IPS-18a (cell line): ENCODE results near the gene SP3.

ENCODE experiments used
- H3K27ac ChIP-seq: one replicate; pipeline ENCODE4 v1.5.1; 2013; ENCODE audit warnings: low read length
- H3K27me3 ChIP-seq: one replicate; pipeline ENCODE4 v1.6.1; 2013; ENCODE audit warnings: mild to moderate bottlenecking, low read length; ENCODE audit not compliant: control insufficient read depth, insufficient read depth
- H3K36me3 ChIP-seq: one replicate; pipeline ENCODE4 v1.6.1; 2013; ENCODE audit warnings: low read depth, low read length; ENCODE audit not compliant: control insufficient read depth
- H3K4me1 ChIP-seq: one replicate; pipeline ENCODE4 v1.6.1; 2013; ENCODE audit warnings: low read depth, low read length; ENCODE audit not compliant: control insufficient read depth
- H3K4me3 ChIP-seq: one replicate; pipeline ENCODE4 v1.5.1; 2013; ENCODE audit warnings: low read length
- H3K9ac ChIP-seq: one replicate; pipeline ENCODE4 v1.6.1; 2013; ENCODE audit warnings: mild to moderate bottlenecking, low read length, moderate library complexity
- H3K9me3 ChIP-seq: one replicate; pipeline ENCODE4 v1.6.1; 2013; ENCODE audit warnings: low read depth, low read length; ENCODE audit not compliant: control insufficient read depth

The SP3 gene

GRCh38 chr2:173965372-173966025, at the start of gene SP3:
Gene SP3, minus strand, starts transcription at chr2:173965373. Its CDS starts 202 bp downstream, at chr2:173965171.
- Histone ChIP-seq H3K9ac (peak within 1 kb of the TSS; percentile 93), H3K36me3 (no peaks in the 10 kb centered on the region), H3K27ac (peak within 1 kb of the TSS; percentile 48), H3K9me3 (no peaks in the 10 kb centered on the region), H3K4me3 (peak within 1 kb of the TSS; percentile 71), H3K27me3 (no peaks in the 10 kb centered on the region), H3K4me1 (peaks cover 23% of the 10 kb centered on the region)

DNA sequence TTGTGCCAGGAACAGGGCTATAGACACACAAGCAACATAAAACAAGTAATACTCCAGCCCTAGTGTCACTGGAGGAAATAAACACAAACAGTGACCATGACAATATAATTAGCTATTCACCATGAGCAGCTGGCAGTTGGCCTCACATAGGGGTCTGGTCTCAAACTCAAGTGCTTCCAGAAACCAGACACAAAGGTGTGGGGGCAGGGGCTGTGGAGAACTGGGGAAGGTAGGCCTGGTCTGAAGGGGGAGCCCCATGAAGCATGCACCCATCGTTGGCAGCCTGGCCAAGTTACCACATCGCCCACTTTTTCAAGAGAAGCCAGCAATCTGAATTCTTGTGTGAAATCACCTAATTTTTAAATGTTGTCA, 49.5 kb upstream of the SP3 start:
- Histone ChIP-seq H3K9ac (no peak overlapping the region), H3K9me3 (no peaks in the 10 kb centered on the region), H3K36me3 (no peaks in the 10 kb centered on the region), H3K27ac (no peak overlapping the region), H3K4me1 (peaks cover 20% of the 10 kb centered on the region), H3K27me3 (peaks cover 19% of the 10 kb centered on the region), H3K4me3 (peak overlapping the region; percentile 19)

DNA sequence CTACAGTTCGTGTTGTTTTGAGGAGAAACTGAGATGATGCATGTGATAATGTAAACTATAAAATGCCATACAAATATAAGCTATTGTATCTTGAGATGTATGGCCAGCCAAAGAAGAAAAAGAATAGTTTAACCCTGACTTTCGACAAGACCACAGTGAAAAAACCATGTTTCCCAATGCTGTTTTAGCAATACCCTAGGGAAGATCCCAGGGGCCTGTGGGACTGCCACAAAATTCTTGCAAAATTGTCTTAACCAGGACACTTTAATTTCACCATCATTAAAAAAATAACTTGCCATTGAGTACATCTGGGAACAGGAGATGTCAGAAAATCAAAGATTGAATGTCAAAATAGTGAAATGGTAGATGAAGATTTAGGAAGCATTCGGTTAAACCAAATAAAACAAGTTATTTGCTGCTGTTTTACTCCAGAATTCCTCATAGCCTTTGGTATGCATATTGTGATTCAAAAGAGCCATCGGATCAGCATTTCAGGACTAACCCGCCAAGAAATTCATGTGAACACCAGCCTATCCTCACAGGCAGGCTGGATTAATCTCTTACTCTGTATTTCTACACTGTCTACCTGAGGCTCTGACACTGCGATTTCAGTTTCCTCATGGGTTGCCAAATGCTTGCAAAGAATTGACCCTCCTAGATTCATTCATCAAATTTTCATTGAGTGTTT, 49.0 kb upstream of the SP3 start:
- Histone ChIP-seq H3K27me3 (peaks cover 19% of the 10 kb centered on the region), H3K4me1 (peaks cover 20% of the 10 kb centered on the region), H3K27ac (no peak overlapping the region), H3K9me3 (no peaks in the 10 kb centered on the region), H3K36me3 (no peaks in the 10 kb centered on the region), H3K9ac (no peak overlapping the region), H3K4me3 (peak overlapping the region; percentile 19)

DNA sequence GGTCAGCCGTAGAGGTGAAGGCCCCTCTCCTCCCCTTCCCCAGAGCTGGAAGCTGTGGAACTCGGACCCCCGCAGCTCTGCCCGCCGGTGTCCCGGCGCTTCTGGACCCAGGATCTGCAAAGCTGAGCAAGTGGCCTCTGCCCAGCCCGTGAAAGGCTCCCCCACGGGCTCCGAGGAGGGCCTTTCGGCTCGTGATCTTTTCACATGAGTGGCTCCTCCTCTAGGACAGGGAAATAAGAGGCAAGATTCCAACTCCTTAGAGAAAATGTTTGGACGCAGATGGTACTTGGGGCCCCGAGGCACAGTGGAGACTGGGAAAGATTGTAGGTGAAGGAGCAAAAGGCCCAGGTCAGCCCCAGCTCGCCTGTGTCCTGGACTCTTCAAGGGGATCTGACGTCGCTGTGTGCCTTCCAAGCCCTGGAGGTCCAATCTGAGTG, 48.2 kb upstream of the SP3 start:
- peak overlapping the region; percentile 60 for H3K9ac ChIP-seq
- peaks cover 19% of the 10 kb centered on the region for H3K27me3 ChIP-seq
- H3K4me3 ChIP-seq, result peak overlapping the region; percentile 51
- peaks cover 20% of the 10 kb centered on the region for H3K4me1 ChIP-seq
- no peak overlapping the region for H3K27ac ChIP-seq
- H3K36me3 ChIP-seq, result no peaks in the 10 kb centered on the region
- H3K9me3 ChIP-seq, result no peaks in the 10 kb centered on the region

- Histone ChIP-seq H3K36me3 (no peaks in the 10 kb centered on the region), H3K9ac (peak overlapping the region; percentile 60), H3K4me1 (peaks cover 21% of the 10 kb centered on the region), H3K27ac (no peak overlapping the region), H3K4me3 (peak overlapping the region; percentile 51), H3K9me3 (no peaks in the 10 kb centered on the region), H3K27me3 (peaks cover 19% of the 10 kb centered on the region)
These were observed 47.5 kb upstream of the SP3 start for GRCh38 chr2:174012347-174013314.

- Histone ChIP-seq H3K4me1 (peaks cover 22% of the 10 kb centered on the region), H3K36me3 (no peaks in the 10 kb centered on the region), H3K9ac (no peak overlapping the region), H3K27ac (no peak overlapping the region), H3K9me3 (no peaks in the 10 kb centered on the region), H3K27me3 (peaks cover 19% of the 10 kb centered on the region), H3K4me3 (no peak overlapping the region)
These were observed 46.6 kb upstream of the SP3 start for GRCh38 chr2:174011796-174012195.

DNA sequence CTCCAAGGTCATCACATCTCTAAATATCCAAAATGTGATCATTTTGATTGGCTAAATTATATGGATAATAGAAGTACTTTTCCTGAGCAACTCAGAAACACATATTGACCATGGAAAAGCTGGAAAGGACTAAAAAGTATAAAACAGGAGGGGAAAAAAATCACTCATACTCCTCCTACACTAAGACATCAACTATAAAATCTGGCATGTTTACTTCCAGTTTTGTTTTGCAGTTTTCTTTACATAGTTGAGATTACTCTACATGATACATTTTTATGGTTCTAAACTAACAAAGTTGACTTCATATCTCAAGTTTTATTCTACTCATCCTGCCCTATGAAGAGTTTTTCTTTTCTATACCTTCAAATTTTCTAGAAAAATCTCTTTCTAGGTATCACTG, 46.0 kb upstream of the SP3 start:
- Histone ChIP-seq H3K9ac (no peak overlapping the region), H3K4me1 (peaks cover 22% of the 10 kb centered on the region), H3K27me3 (peaks cover 19% of the 10 kb centered on the region), H3K9me3 (no peaks in the 10 kb centered on the region), H3K27ac (no peak overlapping the region), H3K4me3 (no peak overlapping the region), H3K36me3 (no peaks in the 10 kb centered on the region)

DNA sequence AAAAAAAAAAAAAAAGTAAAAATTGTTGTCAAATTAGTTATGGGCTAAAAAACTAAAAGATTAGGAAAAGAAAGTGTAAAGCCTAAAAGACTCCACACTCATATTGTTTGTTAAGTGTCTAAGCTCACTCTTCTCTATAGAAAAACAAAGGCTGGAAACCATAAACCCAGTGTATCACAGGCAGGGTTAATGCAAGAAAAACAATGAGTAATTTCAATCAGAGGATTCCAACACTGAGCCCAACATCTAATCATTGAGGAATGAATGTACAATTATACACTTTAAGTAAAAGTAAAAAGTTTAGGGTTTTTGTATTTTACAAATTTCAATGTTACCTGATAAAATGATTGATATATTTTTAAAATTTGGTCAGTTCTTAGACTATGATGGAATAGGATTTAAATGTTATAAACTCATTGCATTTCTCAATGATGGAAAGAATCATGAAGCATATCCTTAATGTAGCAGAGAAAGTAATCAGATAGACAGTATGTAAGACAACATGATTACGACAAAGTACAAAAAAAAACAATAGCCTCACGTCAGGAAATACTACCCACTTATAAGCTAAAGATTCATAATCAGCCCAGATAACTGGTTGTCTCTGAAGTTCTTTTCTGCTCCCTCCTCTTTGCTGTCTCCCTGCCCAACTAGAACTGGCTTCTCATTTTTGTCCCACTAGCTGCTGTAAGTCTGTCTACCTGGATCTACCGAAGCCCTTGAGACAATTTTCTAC, 44.5 kb upstream of the SP3 start:
- Histone ChIP-seq H3K4me1 (peaks cover 19% of the 10 kb centered on the region), H3K27me3 (peaks cover 19% of the 10 kb centered on the region), H3K9ac (no peak overlapping the region), H3K36me3 (no peaks in the 10 kb centered on the region), H3K9me3 (no peaks in the 10 kb centered on the region), H3K4me3 (no peak overlapping the region), H3K27ac (no peak overlapping the region)

- Histone ChIP-seq H3K9ac (no peak overlapping the region), H3K9me3 (no peaks in the 10 kb centered on the region), H3K4me1 (peaks cover 9% of the 10 kb centered on the region), H3K27me3 (peaks cover 14% of the 10 kb centered on the region), H3K4me3 (no peak overlapping the region), H3K36me3 (no peaks in the 10 kb centered on the region), H3K27ac (no peak overlapping the region)
These were observed 43.5 kb upstream of the SP3 start for GRCh38 chr2:174008720-174009119.

DNA sequence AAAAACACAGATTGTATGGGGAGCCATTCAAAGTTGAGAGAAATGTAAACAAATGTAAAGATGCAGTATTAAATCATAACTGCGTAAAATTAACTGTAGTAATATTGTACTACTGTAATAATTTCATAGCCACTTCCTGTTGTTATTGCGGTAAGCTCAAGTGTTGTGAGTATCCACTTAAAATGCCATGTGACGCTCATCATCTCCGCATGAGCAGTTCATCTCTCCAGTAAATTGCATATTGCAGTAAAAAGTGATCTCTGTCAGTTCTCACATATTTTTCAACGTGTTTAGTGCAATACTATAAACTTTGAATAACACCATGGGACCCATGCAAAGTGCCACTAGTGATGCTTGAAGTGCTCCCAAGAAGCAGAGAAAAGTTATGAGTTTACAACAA, 41.8 kb upstream of the SP3 start:
- Histone ChIP-seq H3K36me3 (no peaks in the 10 kb centered on the region), H3K4me3 (no peak overlapping the region), H3K4me1 (peaks cover 2% of the 10 kb centered on the region), H3K27me3 (peaks cover 4% of the 10 kb centered on the region), H3K9me3 (no peaks in the 10 kb centered on the region), H3K9ac (no peak overlapping the region), H3K27ac (no peak overlapping the region)
